Muscle layer of colon (tissue), 2 donors: ENCODE measurements around the gene SAMD1.
"Not testable (repeated sequence)": the region's sequence is repeated elsewhere in the genome, so short reads cannot be mapped to it uniquely, and the experiment has no call there.

ENCODE experiments used
- H3K27ac ChIP-seq: one replicate; pipeline ENCODE4 v1.7.0; 2013; ENCODE audit warnings: low read depth, mild to moderate bottlenecking, low read length, moderate library complexity
- H3K27me3 ChIP-seq, 2 donors: one replicate each; pipeline ENCODE4 v1.7.0; 2013; ENCODE audit warnings: low read length in 2 of 2, mild to moderate bottlenecking in 2 of 2; ENCODE audit not compliant: insufficient read depth in 2 of 2, control insufficient read depth in 1 of 2
- H3K36me3 ChIP-seq: one replicate; pipeline ENCODE4 v1.7.0; 2013; ENCODE audit warnings: mild to moderate bottlenecking, low read length; ENCODE audit not compliant: insufficient read depth
- H3K4me1 ChIP-seq: one replicate; pipeline ENCODE4 v1.7.0; 2013; ENCODE audit warnings: mild to moderate bottlenecking, low read length; ENCODE audit not compliant: insufficient read depth
- H3K4me3 ChIP-seq, 2 donors: one replicate each; pipeline ENCODE4 v1.7.0; 2013; ENCODE audit warnings: low read length in 2 of 2, low read depth in 1 of 2, mild to moderate bottlenecking in 1 of 2, moderate library complexity in 1 of 2
- H3K9ac ChIP-seq: one replicate; pipeline ENCODE4 v1.7.0; 2013; ENCODE audit warnings: low read length
- H3K9me3 ChIP-seq: one replicate; pipeline ENCODE4 v1.7.0; 2013; ENCODE audit warnings: mild to moderate bottlenecking, low read length
- donor health status: abdominal sarcoma.
- donor health status: Adenocarcinoma of cecum.

The SAMD1 gene

GRCh38 chr19:14042659-14043608, 47.6 kb downstream of the SAMD1 start:
- not testable (repeated sequence) for H3K36me3 ChIP-seq, H3K9ac ChIP-seq

GRCh38 chr19:14039181-14039580, 51.4 kb downstream of the SAMD1 start:
- no peak overlapping the region for H3K4me3 ChIP-seq
- no peak overlapping the region for H3K27ac ChIP-seq
- H3K27me3 ChIP-seq: no peaks in the 10 kb centered on the region
- no peak overlapping the region for H3K9ac ChIP-seq
- H3K9me3 ChIP-seq: no peaks in the 10 kb centered on the region
- H3K4me1 ChIP-seq: no peaks in the 10 kb centered on the region
- no peaks in the 10 kb centered on the region for H3K36me3 ChIP-seq

More at GRCh38 chr19:14042659-14043608, 47.6 kb downstream of the SAMD1 start:
- not testable (repeated sequence) for H3K27ac ChIP-seq, H3K4me3 ChIP-seq, H3K4me1 ChIP-seq, H3K27me3 ChIP-seq, H3K9me3 ChIP-seq
